ENCODE results near the gene NDUFAF8. TPM values are rescaled to one million over a fixed set of nuclear protein-coding genes. Genes with fewer than 3 reads are reported as not detected.
A peak's percentile ranks its signal among the peaks of the same experiment; 100 is the strongest.

The NDUFAF8 gene
- total and polyA plus RNA-seq, 7 experiments from 2014 or later = 34.2 to 85.9 (median 45.1) TPM

- Histone ChIP-seq H3K36me3 (ENCODE audit: control insufficient read depth in 2 of 3, insufficient read depth in 3 of 3, low read length in 3 of 3) (peaks cover 0 to 31% (median 0%) of the 10 kb centered on the region in 3 experiments), H3K4me3 (ENCODE audit: low read length) (no peak overlapping the region), H3K27ac (ENCODE audit: low read depth, low read length) (no peak overlapping the region), H3K9me3 (ENCODE audit: control insufficient read depth in 2 of 3, low read length in 3 of 3) (no peaks in the 10 kb centered on the region), H3K4me1 (ENCODE audit: control insufficient read depth in 2 of 2, insufficient read depth in 2 of 2, low read length in 2 of 2) (no peaks in the 10 kb centered on the region), H3K27me3 (ENCODE audit: control insufficient read depth in 2 of 2, insufficient read depth in 2 of 2, low read length in 2 of 2) (no peaks in the 10 kb centered on the region)
- CTCF ChIA-PET = no interaction called here
- ATAC-seq (no peak), DNase-seq (no peak)
- no peak overlapping the region for H3K4me3 Mint-ChIP-seq
- H3K27ac Mint-ChIP-seq = no peak overlapping the region
- intact Hi-C loops (cut with micrococcal nuclease) = no loop called here
- H3K36me3 Mint-ChIP-seq = peaks cover 0 to 3% (median 0%) of the 10 kb centered on the region in 5 donors
- H3K4me1 Mint-ChIP-seq = no peaks in the 10 kb centered on the region
- POLR2A ChIA-PET = no interaction called here
- H3K9me3 Mint-ChIP-seq = no peaks in the 10 kb centered on the region
- no peaks in the 10 kb centered on the region for H3K27me3 Mint-ChIP-seq
These were observed 41.7 kb upstream of the NDUFAF8 start for GRCh38 chr17:81197409-81197795.

GRCh38 chr17:81197831-81198490, 41.2 kb upstream of the NDUFAF8 start:
- no peak for ATAC-seq
- CTCF ChIA-PET = no interaction called here
- H3K9me3 Mint-ChIP-seq = no peaks in the 10 kb centered on the region
- Histone ChIP-seq H3K36me3 (ENCODE audit: control insufficient read depth in 2 of 3, insufficient read depth in 3 of 3, low read length in 3 of 3) (peaks cover 0 to 31% (median 0%) of the 10 kb centered on the region in 3 experiments), H3K27me3 (ENCODE audit: control insufficient read depth in 2 of 2, insufficient read depth in 2 of 2, low read length in 2 of 2) (no peaks in the 10 kb centered on the region), H3K9me3 (ENCODE audit: control insufficient read depth in 2 of 3, low read length in 3 of 3) (no peaks in the 10 kb centered on the region), H3K4me1 (ENCODE audit: control insufficient read depth in 2 of 2, insufficient read depth in 2 of 2, low read length in 2 of 2) (no peaks in the 10 kb centered on the region), H3K4me3 (ENCODE audit: low read length) (no peak overlapping the region), H3K27ac (ENCODE audit: low read depth, low read length) (no peak overlapping the region)
- H3K4me1 Mint-ChIP-seq = no peaks in the 10 kb centered on the region
- peaks cover 0 to 3% (median 0%) of the 10 kb centered on the region in 5 donors for H3K36me3 Mint-ChIP-seq
- no peak for DNase-seq
- no peak overlapping the region for H3K27ac Mint-ChIP-seq
- POLR2A ChIA-PET = no interaction called here
- intact Hi-C loops (cut with micrococcal nuclease) = no loop called here
- H3K27me3 Mint-ChIP-seq = no peaks in the 10 kb centered on the region
- H3K4me3 Mint-ChIP-seq = no peak overlapping the region

GRCh38 chr17:81198826-81199481, 40.2 kb upstream of the NDUFAF8 start:
- ChIA-PET CTCF (no interaction called here), POLR2A (no interaction called here)
- no peak for DNase-seq
- ATAC-seq = no peak
- Mint-ChIP-seq H3K4me1 (no peaks in the 10 kb centered on the region), H3K4me3 (no peak overlapping the region), H3K27ac (no peak overlapping the region), H3K9me3 (no peaks in the 10 kb centered on the region), H3K36me3 (peaks cover 0 to 3% (median 0%) of the 10 kb centered on the region in 5 donors), H3K27me3 (no peaks in the 10 kb centered on the region)
- Histone ChIP-seq H3K36me3 (ENCODE audit: control insufficient read depth in 2 of 3, insufficient read depth in 3 of 3, low read length in 3 of 3) (peaks cover 0 to 39% (median 0%) of the 10 kb centered on the region in 3 experiments), H3K4me1 (ENCODE audit: control insufficient read depth in 2 of 2, insufficient read depth in 2 of 2, low read length in 2 of 2) (no peaks in the 10 kb centered on the region), H3K9me3 (ENCODE audit: control insufficient read depth in 2 of 3, low read length in 3 of 3) (no peaks in the 10 kb centered on the region), H3K27ac (ENCODE audit: low read depth, low read length) (no peak overlapping the region), H3K27me3 (ENCODE audit: control insufficient read depth in 2 of 2, insufficient read depth in 2 of 2, low read length in 2 of 2) (no peaks in the 10 kb centered on the region), H3K4me3 (ENCODE audit: low read length) (no peak overlapping the region)
- intact Hi-C loops (cut with micrococcal nuclease) = no loop called here

GRCh38 chr17:81199482-81199830, 39.7 kb upstream of the NDUFAF8 start:
- Histone ChIP-seq H3K27me3 (ENCODE audit: control insufficient read depth in 2 of 2, insufficient read depth in 2 of 2, low read length in 2 of 2) (no peaks in the 10 kb centered on the region), H3K36me3 (ENCODE audit: control insufficient read depth in 2 of 3, insufficient read depth in 3 of 3, low read length in 3 of 3) (peaks cover 0 to 39% (median 0%) of the 10 kb centered on the region in 3 experiments), H3K9me3 (ENCODE audit: control insufficient read depth in 2 of 3, low read length in 3 of 3) (no peaks in the 10 kb centered on the region), H3K4me3 (ENCODE audit: low read length) (no peak overlapping the region), H3K27ac (ENCODE audit: low read depth, low read length) (no peak overlapping the region), H3K4me1 (ENCODE audit: control insufficient read depth in 2 of 2, insufficient read depth in 2 of 2, low read length in 2 of 2) (no peaks in the 10 kb centered on the region)
- DNase-seq (no peak), ATAC-seq (no peak)
- no peaks in the 10 kb centered on the region for H3K4me1 Mint-ChIP-seq
- no peaks in the 10 kb centered on the region for H3K9me3 Mint-ChIP-seq
- H3K27ac Mint-ChIP-seq = no peak overlapping the region
- ChIA-PET POLR2A (no interaction called here), CTCF (no interaction called here)
- no peaks in the 10 kb centered on the region for H3K27me3 Mint-ChIP-seq
- no peak overlapping the region for H3K4me3 Mint-ChIP-seq
- H3K36me3 Mint-ChIP-seq = peaks cover 0 to 3% (median 0%) of the 10 kb centered on the region in 5 donors
- intact Hi-C loops (cut with micrococcal nuclease) = no loop called here

GRCh38 chr17:81200201-81200600, 38.9 kb upstream of the NDUFAF8 start:
- Mint-ChIP-seq H3K4me1 (no peaks in the 10 kb centered on the region), H3K27me3 (no peaks in the 10 kb centered on the region), H3K36me3 (peaks cover 0 to 3% (median 0%) of the 10 kb centered on the region in 5 donors), H3K4me3 (no peak overlapping the region), H3K9me3 (no peaks in the 10 kb centered on the region), H3K27ac (no peak overlapping the region)
- ATAC-seq (no peak), DNase-seq (no peak)
- no peaks in the 10 kb centered on the region for H3K27me3 ChIP-seq (ENCODE audit: control insufficient read depth in 2 of 2, insufficient read depth in 2 of 2, low read length in 2 of 2)
- intact Hi-C loops (cut with micrococcal nuclease) = loop anchor here in 1 of 2 donors (2.0 kb wide), 1 partner anchor 57 kb away; no protein-coding TSS in a partner anchor
- ChIA-PET POLR2A (no interaction called here), CTCF (no interaction called here)
- H3K4me1 ChIP-seq (ENCODE audit: control insufficient read depth in 2 of 2, insufficient read depth in 2 of 2, low read length in 2 of 2) = no peaks in the 10 kb centered on the region
- H3K4me3 ChIP-seq (ENCODE audit: low read length) = no peak overlapping the region
- H3K36me3 ChIP-seq (ENCODE audit: control insufficient read depth in 2 of 3, insufficient read depth in 3 of 3, low read length in 3 of 3) = peaks cover 0 to 39% (median 0%) of the 10 kb centered on the region in 3 experiments
- no peaks in the 10 kb centered on the region for H3K9me3 ChIP-seq (ENCODE audit: control insufficient read depth in 2 of 3, low read length in 3 of 3)
- no peak overlapping the region for H3K27ac ChIP-seq (ENCODE audit: low read depth, low read length)

- H3K4me1 Mint-ChIP-seq = no peaks in the 10 kb centered on the region
- peaks cover 0 to 39% (median 0%) of the 10 kb centered on the region in 3 experiments for H3K36me3 ChIP-seq (ENCODE audit: control insufficient read depth in 2 of 3, insufficient read depth in 3 of 3, low read length in 3 of 3)
- ChIA-PET CTCF (interaction anchor here (0.7 kb wide), 1 partner anchor 657 kb away, joined by 3 read pairs; no protein-coding TSS in a partner anchor), POLR2A (no interaction called here)
- H3K4me3 ChIP-seq (ENCODE audit: low read length) = no peak overlapping the region
- no peaks in the 10 kb centered on the region for H3K27me3 Mint-ChIP-seq
- ATAC-seq (peak; percentile 86), DNase-seq (peak in 1 of 9 donors; percentile 9)
- peaks cover 0 to 3% (median 0%) of the 10 kb centered on the region in 5 donors for H3K36me3 Mint-ChIP-seq
- H3K9me3 ChIP-seq (ENCODE audit: control insufficient read depth in 2 of 3, low read length in 3 of 3) = no peaks in the 10 kb centered on the region
- no peaks in the 10 kb centered on the region for H3K27me3 ChIP-seq (ENCODE audit: control insufficient read depth in 2 of 2, insufficient read depth in 2 of 2, low read length in 2 of 2)
- H3K27ac Mint-ChIP-seq = peak overlapping the region in 1 of 9 donors; percentile 62
- intact Hi-C loops (cut with micrococcal nuclease) = loop anchor here in 1 of 2 donors (2.0 kb wide), 1 partner anchor 58 kb away; no protein-coding TSS in a partner anchor
- H3K27ac ChIP-seq (ENCODE audit: low read depth, low read length) = no peak overlapping the region
- H3K9me3 Mint-ChIP-seq = no peaks in the 10 kb centered on the region
- no peak overlapping the region for H3K4me3 Mint-ChIP-seq
- H3K4me1 ChIP-seq (ENCODE audit: control insufficient read depth in 2 of 2, insufficient read depth in 2 of 2, low read length in 2 of 2) = no peaks in the 10 kb centered on the region
These were observed 38.2 kb upstream of the NDUFAF8 start for GRCh38 chr17:81200695-81201580.
